Hypothalamus (tissue), 51 donors: ENCODE results near the gene EHBP1.
A peak's percentile ranks its signal among the peaks of the same experiment; 100 is the strongest.

ENCODE experiments used
- DNase-seq, 51 donors: peaks; one replicate each; lab custom pipeline; 2025; lab: John Stamatoyannopoulos, UW

The EHBP1 gene

DNA sequence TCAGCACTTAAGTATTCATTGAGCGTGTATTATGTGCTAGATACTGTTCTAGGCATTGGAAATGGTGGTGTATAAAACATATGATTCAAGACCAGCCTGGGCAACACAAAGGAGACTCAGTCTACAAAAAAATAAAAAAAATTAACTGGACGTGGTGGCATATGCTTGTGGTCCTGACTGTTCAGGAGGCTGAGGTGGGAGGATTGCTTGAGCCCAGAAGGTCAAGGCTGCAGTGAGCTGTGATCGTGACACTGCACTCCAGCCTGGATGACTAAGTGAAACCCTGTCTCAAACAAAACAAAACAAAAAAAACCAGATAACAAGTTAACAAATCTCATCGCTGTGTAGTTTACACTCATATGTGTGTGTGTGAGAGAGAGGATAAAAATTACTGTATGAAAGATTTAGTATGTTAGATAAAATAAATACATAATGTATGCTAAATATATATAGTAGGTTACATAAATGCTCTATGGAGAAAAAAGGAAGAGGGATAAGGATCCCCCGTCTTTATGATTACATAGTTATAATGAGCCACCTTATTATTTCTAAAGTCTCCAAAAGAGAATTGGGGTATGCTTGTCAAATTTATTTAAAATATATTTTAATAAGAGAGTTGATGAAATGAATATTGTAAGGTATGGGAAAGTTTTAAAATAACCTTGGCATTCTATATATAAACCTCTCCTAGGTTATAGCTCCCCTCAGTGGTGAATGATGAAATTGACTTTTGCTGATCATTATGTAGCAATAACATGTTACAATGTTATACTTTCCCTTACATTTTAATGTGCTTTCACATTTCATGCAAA, 69.2 kb downstream of the EHBP1 start:
- DNase-seq, result peak in 1 of 51 donors; percentile 1

DNA sequence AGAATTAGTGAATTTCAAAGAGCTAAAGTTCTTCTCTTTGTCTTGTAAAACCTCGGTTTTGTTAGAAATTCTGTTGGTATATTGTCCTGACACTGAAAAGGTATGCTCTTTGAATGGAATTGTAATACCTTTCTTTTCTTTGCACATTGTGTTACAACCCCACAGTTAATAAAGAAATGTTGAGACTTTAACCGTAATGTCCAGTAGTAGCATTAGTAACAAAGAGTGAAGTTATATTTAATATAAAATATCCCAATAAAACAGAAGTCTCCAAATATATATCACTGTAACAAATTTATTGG, 69.8 kb downstream of the EHBP1 start:
- DNase-seq, result no peak

DNA sequence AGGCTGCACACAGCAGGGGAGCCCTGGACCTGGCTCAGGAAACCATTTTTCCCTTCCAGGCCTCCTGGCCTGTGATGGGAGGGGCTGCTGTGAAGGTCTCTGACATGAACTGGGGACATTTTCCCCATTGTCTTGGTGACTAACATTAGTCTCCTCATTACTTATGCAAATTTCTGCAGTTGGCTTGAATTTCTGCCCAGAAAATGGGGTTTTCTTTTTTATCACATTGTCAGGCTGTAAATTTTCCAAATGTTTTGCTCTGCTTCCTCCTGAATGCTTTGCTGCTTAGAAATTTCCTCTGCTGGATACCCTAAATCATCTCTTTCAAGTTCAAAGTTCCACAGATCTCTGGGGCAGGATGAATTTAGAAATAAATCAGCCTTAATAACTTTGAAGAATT, 78.2 kb downstream of the EHBP1 start:
- no peak for DNase-seq

DNA sequence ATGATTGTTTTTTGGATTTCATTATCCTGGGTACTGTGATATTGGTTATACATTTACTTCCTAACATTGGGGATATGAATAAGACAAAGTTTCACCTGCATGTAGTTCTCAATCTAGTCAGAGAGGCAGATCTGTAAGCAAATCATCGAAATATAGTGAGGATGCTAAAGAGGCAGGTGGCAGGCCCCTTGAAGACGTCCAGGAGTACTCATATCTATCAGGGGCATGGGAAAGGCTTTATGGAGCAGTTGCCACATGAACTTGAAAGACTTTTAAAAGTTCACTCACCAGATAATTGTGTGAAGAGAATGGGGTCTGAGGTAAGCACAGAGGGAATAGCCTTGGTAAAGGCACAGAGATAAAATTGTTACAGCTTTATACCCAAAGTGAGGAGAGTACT, 78.8 kb downstream of the EHBP1 start:
- no peak for DNase-seq

DNA sequence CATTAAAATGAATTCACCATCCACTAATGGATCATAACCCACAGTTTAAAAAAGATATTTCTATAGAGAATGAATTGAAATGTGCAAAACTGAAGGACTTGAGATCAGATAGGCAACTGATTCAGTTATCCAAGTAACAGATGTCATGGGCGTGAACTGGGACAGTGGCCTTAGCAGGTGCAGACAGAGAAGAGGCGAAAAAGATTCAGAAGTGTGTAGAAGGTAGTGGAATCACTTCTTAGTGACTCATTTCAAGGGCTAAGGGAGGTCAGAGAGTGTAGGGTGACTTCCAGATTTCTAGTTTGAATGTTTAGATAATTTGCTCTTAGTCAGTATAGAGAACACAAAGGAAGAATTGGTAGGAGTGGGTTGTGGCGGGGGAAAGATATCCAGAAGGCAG, 79.7 kb downstream of the EHBP1 start:
- DNase-seq, result no peak

DNA sequence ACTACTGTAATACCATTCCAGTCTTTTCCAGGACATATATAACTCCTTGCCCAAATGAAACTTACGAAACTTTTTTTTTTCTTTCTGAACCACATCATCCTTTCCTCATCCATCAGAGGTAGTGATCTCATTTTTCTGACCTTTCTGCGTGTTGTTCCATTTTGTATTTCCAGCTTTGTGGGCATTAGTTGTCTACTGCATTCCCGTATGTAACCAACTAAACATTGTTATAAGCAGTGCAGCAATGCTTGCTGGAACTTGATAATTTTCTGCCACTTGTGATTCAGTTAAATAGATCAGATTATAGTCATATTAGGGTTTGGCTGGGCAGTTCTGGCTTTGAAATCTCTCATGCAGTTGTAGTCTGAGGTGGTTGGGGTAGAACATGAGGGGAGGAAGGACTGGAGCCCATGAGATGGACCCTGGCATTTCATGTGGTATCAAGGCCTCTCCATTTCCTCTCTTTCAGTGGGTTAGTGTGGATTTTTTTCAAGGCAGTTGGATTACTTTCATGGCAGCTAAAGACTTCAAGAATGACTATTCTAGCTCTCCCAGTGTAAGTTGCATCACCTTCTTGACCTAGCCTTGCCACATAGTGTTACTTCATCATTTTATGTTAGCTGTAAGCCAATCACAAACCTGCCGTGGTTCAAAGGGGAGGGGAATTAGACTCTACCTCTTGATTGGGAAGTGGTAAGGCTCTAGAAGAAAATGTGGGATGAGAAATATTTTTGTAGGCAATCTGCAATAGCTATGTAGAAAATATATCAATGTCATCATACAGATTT, 80.5 kb downstream of the EHBP1 start:
- no peak for DNase-seq

DNA sequence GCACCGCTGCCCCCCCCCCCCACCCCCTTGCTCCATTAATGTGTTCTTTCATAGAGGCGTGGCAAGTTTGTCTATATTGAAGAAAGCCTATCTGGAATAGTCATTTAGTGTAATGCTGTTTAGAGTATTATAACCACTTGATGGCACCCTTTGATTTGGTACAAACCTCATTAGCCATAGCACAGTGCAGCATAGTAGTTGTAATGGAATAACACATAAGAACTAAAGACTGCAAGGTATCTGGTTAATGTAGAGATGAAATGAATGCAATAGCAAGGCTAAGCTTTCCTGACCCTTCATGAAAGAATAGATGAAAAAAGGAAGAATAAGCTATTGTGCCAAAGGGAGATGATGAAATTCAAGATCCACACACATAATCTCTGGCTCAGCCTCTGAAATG, 81.9 kb downstream of the EHBP1 start:
- DNase-seq, result peak in 1 of 51 donors; percentile 49

DNA sequence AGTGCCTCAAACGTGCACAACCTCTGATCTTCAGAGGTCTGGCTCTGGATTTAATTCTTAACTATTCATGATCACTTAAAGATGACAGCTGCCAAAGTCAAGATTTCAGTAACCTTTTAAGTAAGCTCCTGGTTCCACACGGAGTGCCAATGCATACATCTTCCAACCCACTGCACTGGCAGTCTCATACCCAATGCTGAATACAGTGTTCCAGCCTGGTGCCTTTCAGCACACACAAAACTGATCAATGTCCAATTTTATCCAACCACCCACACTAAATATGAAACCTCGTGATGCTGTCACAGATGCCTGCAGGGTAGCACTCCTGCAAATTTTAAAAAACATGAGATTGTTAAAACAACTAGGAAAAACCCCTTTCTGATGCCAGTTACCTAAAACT, 84.0 kb downstream of the EHBP1 start:
- DNase-seq, result peak in 1 of 51 donors; percentile 9

DNA sequence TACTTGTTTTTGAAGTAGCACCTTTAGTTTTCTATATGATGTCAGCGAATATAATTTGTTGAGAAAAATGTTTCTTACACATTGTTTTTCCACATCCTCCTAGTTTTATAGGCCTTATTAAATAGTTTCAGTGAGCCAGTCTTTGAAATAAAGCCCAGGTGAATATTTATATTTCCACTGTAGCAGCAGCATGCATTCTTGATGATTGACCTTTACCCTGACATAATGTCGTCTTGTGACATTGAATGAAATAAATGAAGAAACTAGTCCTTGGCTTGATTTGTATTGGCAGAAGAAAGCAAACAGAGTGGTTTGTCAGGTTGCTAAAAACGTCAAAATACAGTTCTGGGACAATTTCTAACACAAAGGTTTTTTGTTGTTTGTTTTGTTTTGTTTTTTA, 84.4 kb downstream of the EHBP1 start:
- no peak for DNase-seq

DNA sequence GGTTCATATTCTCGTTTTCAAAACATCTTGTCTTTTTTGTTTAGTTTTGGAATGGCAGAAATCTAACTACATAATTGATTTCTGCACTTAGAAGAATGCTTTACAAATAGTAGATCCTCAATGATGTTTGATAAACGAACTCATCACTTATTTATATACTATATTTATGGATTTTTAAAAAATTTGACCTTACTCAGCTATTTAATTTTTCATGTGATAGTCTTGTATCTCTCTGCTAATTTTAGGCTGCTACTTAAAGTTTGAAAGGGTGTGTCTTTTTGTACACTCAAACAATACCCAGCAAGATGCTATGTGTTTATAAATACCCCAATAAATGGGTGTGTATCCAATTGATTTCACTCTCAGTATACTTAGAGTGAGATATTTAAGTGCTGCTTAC, 86.9 kb downstream of the EHBP1 start:
- DNase-seq, result no peak

DNA sequence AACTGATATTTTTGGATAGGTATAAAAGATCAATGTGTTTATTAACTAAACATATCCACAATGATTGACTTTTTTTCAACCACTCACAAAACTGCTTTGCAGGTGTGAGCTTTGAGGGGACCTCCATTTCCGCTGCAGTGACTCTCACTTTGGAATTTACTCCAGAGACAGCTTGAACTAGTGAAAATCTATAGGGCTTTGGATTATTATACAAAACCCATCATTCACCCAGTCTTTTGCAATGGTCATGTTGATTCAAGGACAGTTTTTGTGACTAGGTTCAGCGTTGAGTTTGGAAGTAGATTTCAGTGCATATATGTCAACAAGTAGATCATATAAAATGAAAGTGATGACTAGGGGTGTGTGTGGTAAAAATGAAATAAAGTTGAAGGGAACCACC, 87.7 kb downstream of the EHBP1 start:
- no peak for DNase-seq

DNA sequence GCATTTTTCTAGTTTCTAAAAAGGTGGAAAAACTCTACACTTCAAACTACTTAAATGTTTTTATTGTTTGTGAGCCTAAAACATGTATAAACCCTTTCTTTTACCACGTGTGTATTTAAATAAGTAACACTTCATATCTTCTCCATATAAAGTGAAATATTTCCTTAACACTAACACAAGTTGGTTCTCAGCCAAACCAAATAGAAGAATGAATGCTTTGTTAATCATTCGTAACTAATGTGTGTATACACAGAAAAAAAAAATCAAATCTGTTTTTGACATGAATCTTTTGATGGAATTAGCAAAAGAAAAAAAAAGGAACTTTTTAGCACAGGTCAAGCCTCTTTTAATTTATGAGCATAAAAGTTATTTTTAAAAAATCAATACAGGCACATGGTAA, 89.3 kb downstream of the EHBP1 start:
- no peak for DNase-seq

DNA sequence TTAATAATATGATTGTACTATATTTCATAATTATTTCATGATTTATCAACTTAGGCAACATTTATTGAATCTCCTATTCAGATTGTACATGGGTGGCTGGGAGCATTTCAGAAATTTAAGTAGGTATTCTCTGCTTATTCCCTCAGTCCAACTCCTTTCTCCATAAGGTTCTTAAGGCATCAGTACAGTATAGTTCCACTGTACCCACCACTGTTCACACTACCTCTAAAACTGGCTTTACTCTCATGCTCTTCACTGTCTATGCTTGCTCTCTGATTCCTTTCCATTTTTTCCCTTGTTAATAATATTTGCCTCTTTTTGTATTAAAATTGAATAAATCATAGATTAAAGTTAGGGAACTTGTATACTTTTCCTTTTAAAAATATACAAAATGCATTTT, 89.8 kb downstream of the EHBP1 start:
- DNase-seq, result no peak

DNA sequence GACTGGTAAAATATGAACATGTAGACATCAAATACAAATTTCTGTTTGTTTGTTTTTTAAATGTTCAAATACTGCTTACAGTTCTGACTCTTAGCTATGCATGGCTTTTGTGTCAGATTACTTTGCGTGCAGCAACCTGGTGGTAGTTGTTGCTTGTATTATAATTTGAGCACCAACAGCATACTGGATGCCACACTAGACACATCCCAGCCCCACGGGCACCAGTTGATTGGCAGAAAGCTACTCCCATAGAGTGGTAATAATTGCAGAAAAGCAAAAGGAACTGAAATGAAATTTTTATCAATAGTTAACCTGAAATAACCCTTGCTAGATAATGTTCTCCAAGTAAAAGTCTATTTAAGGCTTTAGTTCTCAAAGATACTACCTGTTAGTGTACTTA, 91.6 kb downstream of the EHBP1 start:
- no peak for DNase-seq

DNA sequence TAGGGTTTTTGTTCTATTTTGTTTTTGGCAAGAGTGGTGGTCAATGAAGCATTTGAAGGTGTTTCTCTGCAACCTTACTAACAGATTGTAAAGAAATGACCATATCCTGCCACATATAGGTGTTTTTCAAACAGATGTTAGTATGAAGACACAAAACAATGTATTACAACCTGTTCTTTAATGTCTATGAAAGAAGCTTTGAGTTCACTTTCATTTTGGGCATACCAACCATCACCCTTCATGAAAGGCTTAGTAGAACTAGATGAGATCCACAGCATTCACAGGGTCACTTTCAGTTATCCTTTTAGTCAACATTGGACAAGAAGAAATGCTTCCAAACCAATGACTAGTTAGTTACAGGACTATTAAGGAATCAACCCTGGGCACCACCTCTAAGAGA, 95.1 kb downstream of the EHBP1 start:
- no peak for DNase-seq

DNA sequence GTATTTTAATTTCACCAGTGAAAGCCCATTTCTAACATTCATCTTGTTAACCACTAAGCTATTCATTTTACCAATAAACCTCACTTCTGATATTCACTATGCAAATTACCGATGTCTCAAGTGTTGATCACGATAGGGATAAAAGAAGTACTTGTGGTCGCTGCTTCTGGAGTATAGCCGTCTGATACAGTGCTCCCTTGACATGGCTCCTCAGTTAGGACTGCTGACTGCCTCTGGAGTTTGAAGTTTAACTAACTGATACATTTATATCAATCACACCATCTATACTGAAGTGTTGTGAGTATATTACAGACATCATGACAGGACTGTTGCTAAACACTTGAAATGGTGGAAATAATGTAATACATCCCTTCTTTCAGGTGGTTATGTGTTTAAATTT, 95.6 kb downstream of the EHBP1 start:
- DNase-seq, result no peak

DNA sequence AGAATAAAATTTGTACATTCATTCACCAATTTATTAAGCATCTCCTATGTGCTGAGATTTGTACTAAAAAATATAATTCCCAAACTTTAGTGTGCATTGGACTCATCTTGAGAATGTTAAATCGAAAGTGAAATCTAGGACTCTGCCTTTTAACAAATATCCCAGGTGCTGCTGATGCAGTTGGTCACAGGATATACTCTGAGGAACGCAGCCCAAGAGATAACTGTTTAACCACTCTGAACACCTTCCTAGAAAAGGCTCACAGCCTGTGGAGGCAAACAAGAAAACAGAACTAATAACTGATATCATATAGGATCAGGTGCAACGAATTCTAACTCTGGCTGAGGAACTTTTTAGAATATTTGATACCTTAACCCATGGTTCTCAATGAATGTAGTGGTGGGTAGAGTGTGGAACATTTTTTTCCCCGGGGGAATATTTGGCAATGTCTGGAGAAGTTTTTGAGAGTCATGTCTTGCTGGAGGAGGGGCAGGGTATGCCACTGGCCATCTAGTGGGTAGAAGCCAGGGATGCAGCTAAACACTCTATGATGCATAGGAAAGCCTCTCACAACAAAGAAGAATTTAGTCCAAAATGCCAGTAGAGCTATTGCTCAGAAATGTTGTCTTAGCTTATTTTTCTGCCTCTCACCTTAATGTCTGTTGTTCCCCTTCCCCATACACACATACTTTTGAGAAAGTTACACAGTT, 96.5 kb downstream of the EHBP1 start:
- no peak for DNase-seq

DNA sequence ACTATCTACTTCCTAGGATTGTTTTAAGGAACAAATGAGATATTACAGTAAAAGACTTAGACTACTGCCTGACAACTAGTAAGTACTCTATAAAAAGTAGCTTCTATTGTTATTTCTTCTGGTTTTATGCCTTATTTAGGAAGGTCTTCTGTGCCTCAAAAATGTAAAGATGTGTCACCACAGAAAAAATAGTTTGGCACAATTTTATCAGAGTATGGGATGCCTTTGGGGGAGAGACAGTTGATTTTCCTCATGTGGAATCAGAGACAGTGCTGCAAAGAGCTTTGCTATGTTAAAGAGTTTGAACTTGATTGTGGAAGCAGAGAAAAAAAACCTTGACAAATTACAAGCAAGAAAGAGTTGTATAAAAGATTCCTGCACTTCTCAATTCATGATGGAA, 98.4 kb downstream of the EHBP1 start:
- no peak for DNase-seq

DNA sequence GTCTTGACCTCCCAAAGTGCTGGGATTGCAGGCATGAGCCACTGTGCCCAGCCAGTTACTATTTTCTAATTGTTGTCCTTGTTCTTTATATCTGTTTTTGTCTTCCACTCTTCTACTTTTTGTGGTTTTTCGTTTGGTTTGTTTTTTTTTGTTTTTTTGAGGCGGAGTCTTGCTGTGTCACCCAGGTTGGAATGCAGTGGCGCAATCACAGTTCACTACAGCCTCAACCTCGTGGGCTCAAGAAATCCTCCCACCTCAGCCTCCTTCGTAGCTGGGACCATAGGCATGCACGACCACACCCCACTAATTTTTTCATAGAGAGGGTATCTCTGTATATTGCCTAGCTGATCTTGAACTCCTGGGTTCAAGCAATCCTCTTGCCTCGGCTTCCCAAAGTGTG, 100.7 kb downstream of the EHBP1 start:
- no peak for DNase-seq

DNA sequence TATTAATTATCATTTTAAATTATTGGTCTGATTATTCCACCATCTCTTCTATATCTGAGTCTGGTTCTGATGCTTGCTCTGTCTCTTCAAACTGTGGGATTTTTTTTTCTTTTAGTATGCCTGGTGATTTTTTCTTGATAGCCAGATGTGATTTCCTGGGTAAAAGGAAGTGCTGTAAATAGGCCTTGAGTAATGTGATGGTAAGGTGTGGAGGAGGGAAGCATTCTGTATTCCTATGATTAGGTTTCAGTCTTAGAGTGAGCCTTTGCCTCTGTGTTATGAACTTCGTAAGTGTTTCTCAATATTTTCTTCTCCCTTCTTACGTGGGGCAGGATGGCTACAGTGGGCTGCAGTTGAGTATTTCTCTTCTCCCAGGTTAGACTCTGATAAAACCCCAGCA, 103.0 kb downstream of the EHBP1 start:
- DNase-seq, result no peak

DNA sequence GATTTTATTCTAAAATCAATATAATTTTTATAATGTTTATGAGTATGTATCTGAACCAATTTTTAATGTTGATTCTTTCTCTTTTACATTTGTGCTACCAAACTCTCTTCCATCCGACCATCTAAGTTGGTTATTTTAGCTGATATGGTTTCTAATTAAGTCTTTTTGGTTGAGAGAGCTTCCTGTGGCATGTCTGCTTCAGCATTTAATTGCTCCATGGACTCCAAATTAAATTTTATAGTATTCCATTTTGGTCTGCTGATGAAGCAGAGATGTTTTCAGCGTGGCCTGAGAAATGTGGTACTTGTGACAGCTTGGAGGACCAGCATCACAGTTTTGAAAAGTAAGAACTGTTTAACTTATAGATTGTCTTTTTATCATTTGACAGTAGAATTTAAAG, 105.6 kb downstream of the EHBP1 start:
- DNase-seq, result no peak

DNA sequence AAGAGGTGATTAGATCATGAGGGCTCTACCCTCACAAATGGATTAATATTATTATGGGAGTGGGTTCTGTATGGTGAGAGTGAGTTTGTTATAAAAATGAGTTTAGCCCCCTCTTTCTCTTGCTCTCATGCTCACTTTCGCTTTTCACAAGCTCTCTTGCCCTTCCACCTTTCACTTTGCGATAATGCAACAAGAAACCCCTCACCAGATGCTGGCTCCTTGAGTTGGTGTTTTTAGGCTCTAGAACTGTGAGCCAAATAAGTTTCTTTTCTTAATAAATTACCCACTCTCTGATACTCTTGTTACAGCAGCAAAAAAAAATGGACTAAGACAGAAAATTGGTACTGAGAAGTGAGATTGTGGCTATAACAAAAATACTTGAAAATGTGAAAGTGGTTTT, 106.5 kb downstream of the EHBP1 start:
- no peak for DNase-seq
